ENCODE measurements around the gene DGLUCY. TPM values are rescaled to one million over a fixed set of nuclear protein-coding genes. Genes with fewer than 3 reads are reported as not detected.

DGLUCY gene
- total and polyA plus RNA-seq, 11 donors: 53.7 to 234 (median 138) TPM

GRCh38 chr14:91103116-91103515, 10.8 kb upstream of the DGLUCY start:
- no peaks in the 10 kb centered on the region for H3K9me3 ChIP-seq
- no peak overlapping the region for H3K4me3 ChIP-seq
- H3K36me3 ChIP-seq: no peaks in the 10 kb centered on the region
- WGBS, 4 donors: 32 to 42% (median 40%) methylated on average over 8 of the region's 8 CpGs
- peaks cover 0 to 12% (median 0%) of the 10 kb centered on the region in 12 donors for H3K4me1 ChIP-seq
- no peak for TF ChIP-seq POLR2A (IDR thresholded peaks at IDR 0.05)
- TF ChIP-seq, protein P1, sequence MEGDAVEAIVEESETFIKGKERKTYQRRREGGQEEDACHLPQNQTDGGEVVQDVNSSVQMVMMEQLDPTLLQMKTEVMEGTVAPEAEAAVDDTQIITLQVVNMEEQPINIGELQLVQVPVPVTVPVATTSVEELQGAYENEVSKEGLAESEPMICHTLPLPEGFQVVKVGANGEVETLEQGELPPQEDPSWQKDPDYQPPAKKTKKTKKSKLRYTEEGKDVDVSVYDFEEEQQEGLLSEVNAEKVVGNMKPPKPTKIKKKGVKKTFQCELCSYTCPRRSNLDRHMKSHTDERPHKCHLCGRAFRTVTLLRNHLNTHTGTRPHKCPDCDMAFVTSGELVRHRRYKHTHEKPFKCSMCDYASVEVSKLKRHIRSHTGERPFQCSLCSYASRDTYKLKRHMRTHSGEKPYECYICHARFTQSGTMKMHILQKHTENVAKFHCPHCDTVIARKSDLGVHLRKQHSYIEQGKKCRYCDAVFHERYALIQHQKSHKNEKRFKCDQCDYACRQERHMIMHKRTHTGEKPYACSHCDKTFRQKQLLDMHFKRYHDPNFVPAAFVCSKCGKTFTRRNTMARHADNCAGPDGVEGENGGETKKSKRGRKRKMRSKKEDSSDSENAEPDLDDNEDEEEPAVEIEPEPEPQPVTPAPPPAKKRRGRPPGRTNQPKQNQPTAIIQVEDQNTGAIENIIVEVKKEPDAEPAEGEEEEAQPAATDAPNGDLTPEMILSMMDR (IDR thresholded peaks at IDR 0.05): no peak
- H3K27me3 ChIP-seq: no peaks in the 10 kb centered on the region
- peak in 2 of 5 donors; percentile 19 to 32 for DNase-seq
- ATAC-seq: peak; percentile 40 to 80 (median 54)
- intact Hi-C loops (cut with DNase I): no loop called here
- no peak overlapping the region for H3K27ac ChIP-seq

GRCh38 chr14:91108941-91109611, 4.8 kb upstream of the DGLUCY start:
- Histone ChIP-seq H3K27me3 (no peaks in the 10 kb centered on the region), H3K4me1 (peaks cover 0 to 32% (median 15%) of the 10 kb centered on the region in 12 donors), H3K27ac (peak overlapping the region in 6 of 12 donors; percentile 13 to 80 (median 58)), H3K36me3 (no peaks in the 10 kb centered on the region), H3K9me3 (no peaks in the 10 kb centered on the region), H3K4me3 (no peak overlapping the region)
- TF ChIP-seq, protein P1 (IDR thresholded peaks at IDR 0.05): no peak
- no peak for TF ChIP-seq POLR2A (IDR thresholded peaks at IDR 0.05)
- no peak for ATAC-seq
- no peak for DNase-seq
- 55 to 70% (median 64%) methylated on average over 7 of the region's 7 CpGs for WGBS, 4 donors
- intact Hi-C loops (cut with DNase I): no loop called here

DNA sequence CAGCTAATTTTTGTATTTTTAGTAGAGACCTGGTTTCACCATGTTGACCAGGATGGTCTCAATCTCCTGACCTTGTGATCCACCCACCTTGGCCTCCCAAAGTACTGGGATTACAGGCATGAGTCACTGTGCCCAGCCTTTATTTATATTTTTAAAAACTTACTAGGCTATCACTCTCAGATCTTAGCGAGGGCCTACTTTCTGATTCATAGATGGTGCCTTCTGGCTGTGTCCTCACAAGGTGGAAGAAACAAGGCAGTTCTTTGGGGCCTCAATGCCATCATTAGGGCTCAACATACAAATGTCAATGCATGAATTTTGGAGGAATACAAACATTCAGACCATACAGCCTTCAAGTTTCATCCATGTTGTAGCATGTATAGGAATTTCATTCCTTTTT, 2.4 kb upstream of the DGLUCY start:
- DNase-seq (no peak), ATAC-seq (no peak)
- Histone ChIP-seq H3K27ac (peak overlapping the region in 1 of 12 donors; percentile 96), H3K36me3 (no peaks in the 10 kb centered on the region), H3K9me3 (no peaks in the 10 kb centered on the region), H3K27me3 (no peaks in the 10 kb centered on the region), H3K4me3 (no peak overlapping the region), H3K4me1 (peaks cover 2 to 48% (median 27%) of the 10 kb centered on the region in 12 donors)
- TF ChIP-seq, protein P1 (IDR thresholded peaks at IDR 0.05): no peak
- TF ChIP-seq POLR2A (IDR thresholded peaks at IDR 0.05): no peak
- WGBS, 4 donors: 90 to 100% (median 97%) methylated on average over 1 of the region's 1 CpG
- intact Hi-C loops (cut with DNase I): no loop called here

GRCh38 chr14:91112194-91112593, 1.7 kb upstream of the DGLUCY start:
- Histone ChIP-seq H3K4me1 (peaks cover 5 to 55% (median 35%) of the 10 kb centered on the region in 12 donors), H3K36me3 (no peaks in the 10 kb centered on the region), H3K9me3 (no peaks in the 10 kb centered on the region), H3K4me3 (no peak overlapping the region), H3K27me3 (no peaks in the 10 kb centered on the region), H3K27ac (peak overlapping the region in 1 of 12 donors; percentile 96)
- intact Hi-C loops (cut with DNase I): no loop called here
- no peak for ATAC-seq
- no peak for DNase-seq
- WGBS, 4 donors: 91 to 97% (median 93%) methylated on average over 4 of the region's 4 CpGs
- TF ChIP-seq, protein P1 (IDR thresholded peaks at IDR 0.05): no peak
- no peak for TF ChIP-seq POLR2A (IDR thresholded peaks at IDR 0.05)
